Left lung (tissue), 10 donors: ENCODE results near the gene MTERF4. TPM values are rescaled to one million over a fixed set of nuclear protein-coding genes. Genes with fewer than 3 reads are reported as not detected.

Experiments
- ATAC-seq: fragments of 200-7000 bp; cut with Tn5 transposase; one replicate; pipeline ENCODE4 v1.9.1; 2020; ENCODE audit warnings: moderate library complexity
- DNase-seq, 4 donors: peaks; one replicate each; pipeline ENCODE4 v3.0.0-alpha.2; 2013 to 2020
- H3K27ac ChIP-seq, 2 donors: fragments of 200-600 bp; sonication (generic) in 1 of 2; one replicate each; pipeline versions ENCODE4 v1.5.0 to v1.8.0; 2020 to 2021
- H3K27me3 ChIP-seq, 2 donors: fragments of 200-600 bp; sonication (generic) in 1 of 2; one replicate each; pipeline versions ENCODE4 v1.5.0 to v1.8.0; 2020 to 2021
- H3K36me3 ChIP-seq, 2 donors: fragments of 200-600 bp; sonication (generic) in 1 of 2; one replicate each; pipeline versions ENCODE4 v1.5.0 to v1.8.0; 2020 to 2021
- H3K4me1 ChIP-seq, 2 donors: fragments of 200-600 bp; one replicate each; pipeline ENCODE4 v1.8.0; 2021
- H3K4me3 ChIP-seq, 2 donors: fragments of 200-600 bp; sonication (generic) in 1 of 2; one replicate each; pipeline versions ENCODE4 v1.5.0 to v1.8.0; 2020 to 2021; ENCODE audit warnings: mild to moderate bottlenecking in 1 of 2
- H3K9me3 ChIP-seq, 2 donors: fragments of 200-600 bp; sonication (generic) in 1 of 2; one replicate each; pipeline versions ENCODE4 v1.5.0 to v1.8.0; 2020 to 2021
- intact Hi-C, 2 donors: fragments of 100-400 bp; cut with DNase I; formaldehyde crosslinking; loops; one replicate each; pipeline versions ENCODE4 v1.11.2 to v1.14.2; 2022
- polyA plus RNA-seq, 6 donors: library from polyadenylated mRNA; unstranded; fragments of 120-200 nt; gene quantifications; one replicate each; pipeline ENCODE4 v1.2.1, GENCODE V29; 2013; ENCODE audit not compliant: insufficient read length in 6 of 6
- total RNA-seq, 2 donors: library from RNA; stranded (reverse); fragmentation: NEBNext Ultra II Directional; extraction: Animal tissue kit (Norgen Biotek cat#: 25700); gene quantifications; one replicate each; pipeline ENCODE4 v1.2.1, GENCODE V29; 2021
- TF ChIP-seq, protein P1 (sequence below), 2 donors: fragments of 200-600 bp; sonication (generic) in 1 of 2; IDR thresholded peaks; one replicate each; pipeline versions ENCODE4 v1.5.0 to v1.8.0; 2021; ENCODE audit warnings: antibody characterized with exemption in 2 of 2
- donor health status: DM: no; HTN: yes; CAD: no.
- donor health status: DM: no; HTN: no; CAD: no.

MTERF4 gene
- total and polyA plus RNA-seq, 8 donors = 24.9 to 101 (median 85.1) TPM

DNA sequence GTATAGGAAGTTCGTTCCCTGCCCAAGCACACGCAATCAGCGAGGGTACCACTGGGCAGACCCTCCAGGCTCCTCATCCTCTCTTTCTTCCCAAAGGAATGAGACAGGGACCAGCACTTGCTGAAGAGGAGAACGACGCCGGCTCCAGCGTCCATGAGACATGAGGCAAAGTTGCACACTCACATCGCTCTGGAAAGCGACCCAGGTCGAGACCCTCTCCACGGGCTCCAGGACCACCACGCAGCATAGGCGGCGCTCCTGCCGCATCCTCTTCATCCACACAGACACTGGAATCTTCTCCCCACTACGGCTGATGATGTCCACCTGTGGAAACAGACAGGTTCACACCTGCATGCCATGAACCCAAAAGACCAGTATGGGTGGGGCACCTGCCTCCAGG, 36.4 kb upstream of the MTERF4 start:
- Histone ChIP-seq H3K4me1 (no peaks in the 10 kb centered on the region), H3K4me3 (no peak overlapping the region), H3K27ac (no peak overlapping the region), H3K27me3 (no peaks in the 10 kb centered on the region), H3K36me3 (peaks cover 0 to 38% of the 10 kb centered on the region in 2 donors), H3K9me3 (no peaks in the 10 kb centered on the region)
- TF ChIP-seq, protein P1, sequence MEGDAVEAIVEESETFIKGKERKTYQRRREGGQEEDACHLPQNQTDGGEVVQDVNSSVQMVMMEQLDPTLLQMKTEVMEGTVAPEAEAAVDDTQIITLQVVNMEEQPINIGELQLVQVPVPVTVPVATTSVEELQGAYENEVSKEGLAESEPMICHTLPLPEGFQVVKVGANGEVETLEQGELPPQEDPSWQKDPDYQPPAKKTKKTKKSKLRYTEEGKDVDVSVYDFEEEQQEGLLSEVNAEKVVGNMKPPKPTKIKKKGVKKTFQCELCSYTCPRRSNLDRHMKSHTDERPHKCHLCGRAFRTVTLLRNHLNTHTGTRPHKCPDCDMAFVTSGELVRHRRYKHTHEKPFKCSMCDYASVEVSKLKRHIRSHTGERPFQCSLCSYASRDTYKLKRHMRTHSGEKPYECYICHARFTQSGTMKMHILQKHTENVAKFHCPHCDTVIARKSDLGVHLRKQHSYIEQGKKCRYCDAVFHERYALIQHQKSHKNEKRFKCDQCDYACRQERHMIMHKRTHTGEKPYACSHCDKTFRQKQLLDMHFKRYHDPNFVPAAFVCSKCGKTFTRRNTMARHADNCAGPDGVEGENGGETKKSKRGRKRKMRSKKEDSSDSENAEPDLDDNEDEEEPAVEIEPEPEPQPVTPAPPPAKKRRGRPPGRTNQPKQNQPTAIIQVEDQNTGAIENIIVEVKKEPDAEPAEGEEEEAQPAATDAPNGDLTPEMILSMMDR (IDR thresholded peaks at IDR 0.05) = no peak
- ATAC-seq = no peak
- intact Hi-C loops = no loop called here
- DNase-seq = peak in 1 of 4 donors; percentile 18

DNA sequence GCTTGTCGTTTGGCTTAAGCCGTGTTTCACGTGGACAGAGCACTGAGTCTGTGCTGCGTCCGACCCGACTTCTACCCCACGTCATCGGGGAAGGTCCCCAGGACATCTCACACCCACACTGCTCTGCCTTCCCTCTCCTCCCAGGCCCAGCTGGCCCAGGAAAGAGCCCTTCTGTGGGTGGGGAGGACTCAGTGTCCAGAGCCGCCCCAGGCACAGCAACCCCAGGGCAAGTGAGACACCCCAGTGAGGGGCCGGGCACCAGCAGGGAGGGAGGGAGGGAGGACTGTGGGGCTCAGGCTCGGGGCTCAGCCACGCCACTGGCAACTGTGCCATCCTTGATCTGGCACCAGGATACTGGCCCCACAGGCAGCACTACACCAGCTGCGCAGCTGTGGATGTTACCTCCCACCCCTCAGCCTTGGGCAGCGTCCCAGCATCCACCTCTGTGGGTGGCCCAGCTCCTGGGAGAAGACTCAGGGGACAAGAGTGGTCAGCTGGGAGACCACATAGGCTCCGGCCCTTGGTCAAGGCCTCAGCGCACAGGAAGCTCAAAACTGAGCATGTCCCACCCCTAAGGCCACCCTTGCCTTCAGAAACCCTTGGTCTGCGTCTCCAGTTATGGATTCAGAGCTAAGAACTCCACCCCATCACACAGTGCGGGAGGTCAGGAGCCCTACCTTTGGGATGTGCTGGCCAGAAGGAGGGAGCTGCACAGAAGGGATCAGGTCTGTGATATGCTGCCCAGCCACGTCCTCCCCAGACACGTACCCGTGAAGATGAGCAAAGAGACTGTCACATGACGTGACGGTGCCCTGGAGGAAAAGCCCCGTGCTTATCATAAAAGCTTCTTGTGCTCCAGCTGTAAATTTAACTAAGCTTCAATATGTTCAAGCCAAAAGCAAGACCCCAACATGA, 35.4 kb upstream of the MTERF4 start:
- Histone ChIP-seq H3K4me1 (no peaks in the 10 kb centered on the region), H3K27me3 (no peaks in the 10 kb centered on the region), H3K27ac (no peak overlapping the region), H3K36me3 (peaks cover 0 to 36% of the 10 kb centered on the region in 2 donors), H3K4me3 (no peak overlapping the region), H3K9me3 (no peaks in the 10 kb centered on the region)
- DNase-seq = peak in 1 of 4 donors; percentile 47
- no peak for ATAC-seq
- TF ChIP-seq, protein P1 (IDR thresholded peaks at IDR 0.05) = no peak
- intact Hi-C loops = no loop called here

DNA sequence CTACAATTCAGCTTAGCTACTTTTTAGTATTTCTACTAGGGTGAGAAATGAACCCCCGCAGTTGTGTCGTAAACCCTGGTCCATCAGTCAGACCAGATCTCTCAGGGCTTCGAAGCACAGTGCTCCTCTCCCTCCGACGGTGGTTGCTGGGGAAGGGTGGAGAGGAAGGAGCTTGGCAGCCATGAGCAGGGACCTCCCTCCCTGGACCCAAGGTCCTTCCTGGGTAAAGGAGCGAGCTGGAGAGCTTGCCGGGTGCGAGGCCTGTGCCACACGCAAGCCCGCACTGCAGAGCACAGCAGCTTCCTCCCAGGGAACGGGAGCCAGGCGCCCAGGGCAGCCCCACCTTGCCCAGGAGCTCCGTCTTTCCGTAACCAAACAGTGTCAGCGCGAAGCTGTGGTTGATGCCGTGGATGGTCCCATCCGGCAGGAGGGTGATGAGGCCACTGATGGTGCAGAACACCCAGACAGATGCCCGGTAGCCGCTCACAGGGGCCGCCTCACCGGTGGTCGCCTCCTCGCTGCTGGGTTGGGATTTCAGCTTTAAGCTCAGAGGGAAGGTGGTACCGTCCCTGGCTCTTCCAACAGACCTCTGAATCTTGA, 34.7 kb upstream of the MTERF4 start:
- DNase-seq (peak in 1 of 4 donors; percentile 76), ATAC-seq (no peak)
- no peaks in the 10 kb centered on the region for H3K4me1 ChIP-seq
- H3K4me3 ChIP-seq = no peak overlapping the region
- intact Hi-C loops = no loop called here
- H3K36me3 ChIP-seq = peaks cover 0 to 36% of the 10 kb centered on the region in 2 donors
- no peaks in the 10 kb centered on the region for H3K9me3 ChIP-seq
- no peaks in the 10 kb centered on the region for H3K27me3 ChIP-seq
- no peak overlapping the region for H3K27ac ChIP-seq
- TF ChIP-seq, protein P1 (IDR thresholded peaks at IDR 0.05) = no peak

DNA sequence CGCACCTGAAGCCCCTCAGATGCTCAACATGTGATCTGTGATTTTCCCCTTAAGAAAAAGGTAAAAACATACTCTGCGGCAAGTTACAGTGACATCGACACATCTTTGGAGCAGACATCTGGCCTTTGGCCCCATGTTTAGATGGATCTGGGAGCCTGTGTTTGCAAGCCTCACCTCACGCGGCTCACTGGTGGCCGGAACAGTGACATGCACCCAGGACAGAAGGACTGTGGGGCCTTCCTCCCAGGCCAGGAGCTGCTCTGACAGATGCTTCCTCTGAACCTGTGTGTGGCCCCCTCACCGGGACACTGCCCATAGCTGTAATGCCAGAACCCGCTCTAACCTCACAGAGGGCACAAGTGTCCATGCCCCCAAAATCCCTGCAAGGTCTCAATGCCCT, 34.1 kb upstream of the MTERF4 start:
- H3K4me3 ChIP-seq = no peak overlapping the region
- H3K9me3 ChIP-seq = no peaks in the 10 kb centered on the region
- peaks cover 0 to 36% of the 10 kb centered on the region in 2 donors for H3K36me3 ChIP-seq
- intact Hi-C loops = no loop called here
- ATAC-seq = no peak
- DNase-seq = no peak
- H3K27me3 ChIP-seq = no peaks in the 10 kb centered on the region
- H3K27ac ChIP-seq = no peak overlapping the region
- H3K4me1 ChIP-seq = no peaks in the 10 kb centered on the region
- TF ChIP-seq, protein P1 (IDR thresholded peaks at IDR 0.05) = no peak

GRCh38 chr2:241135737-241136136, 33.6 kb upstream of the MTERF4 start:
- DNase-seq (peak in 2 of 4 donors; percentile 51 to 52), ATAC-seq (no peak)
- H3K4me3 ChIP-seq = no peak overlapping the region
- TF ChIP-seq, protein P1 (IDR thresholded peaks at IDR 0.05) = no peak
- intact Hi-C loops = no loop called here
- H3K4me1 ChIP-seq = no peaks in the 10 kb centered on the region
- no peak overlapping the region for H3K27ac ChIP-seq
- H3K9me3 ChIP-seq = no peaks in the 10 kb centered on the region
- H3K27me3 ChIP-seq = no peaks in the 10 kb centered on the region
- H3K36me3 ChIP-seq = peaks cover 0 to 36% of the 10 kb centered on the region in 2 donors
